HCT116 (cell line): ENCODE measurements around the gene KRTAP5-4. TPM values are rescaled to one million over a fixed set of nuclear protein-coding genes. Genes with fewer than 3 reads are reported as not detected.

Source experiments
- ATAC-seq: fragments of 200-7000 bp; cut with Tn5 transposase; 2 replicates; pipeline ENCODE4 v1.9.1; 2020; ENCODE audit warnings: mild to moderate bottlenecking, moderate library complexity
- BruUV-seq: library from RNA; stranded (reverse); fragments of 400-500 nt; replicated peaks from 2 replicates; lab custom pipeline; 2021; lab: Mats Ljungman, UMichigan
- CTCF ChIA-PET: fragments of 300-600 bp; sonication (Branson Sonifier 250); formaldehyde crosslinking; loops from one replicate; lab custom pipeline; 2021; ENCODE audit warnings: antibody characterized with exemption; lab: Charles Lee
- POLR2A ChIA-PET: fragments of 300-600, 350-600 bp; sonication (Branson Sonifier 250); formaldehyde crosslinking; loops from one replicate; lab custom pipeline; 2021; ENCODE audit warnings: antibody characterized with exemption; lab: Charles Lee
- RAD21 ChIA-PET, 2 experiments: fragments of 300-600 bp; sonication (Branson Sonifier 250); formaldehyde crosslinking; loops; one replicate each; lab custom pipeline; 2023; ENCODE audit warnings: low total read pairs in 2 of 2; ENCODE audit not compliant: uncharacterized antibody in 2 of 2, unreplicated experiment in 2 of 2, low non-redundant PET in 1 of 2; lab: Charles Lee
- DNase-seq: peaks from one replicate; pipeline ENCODE4 v3.0.0-alpha.2; 2010; ENCODE audit warnings: low read depth, low spot score
- H2AFZ ChIP-seq: fragments of 200-600 bp; shearing (Covaris generic), sonication (generic); 2 replicates; pipeline ENCODE4 v1.6.1; 2017; ENCODE audit warnings: low read depth, mixed run types, mixed read lengths, antibody characterized with exemption, low read length; ENCODE audit not compliant: poor library complexity, severe bottlenecking
- H3K27ac ChIP-seq: 2 replicates; pipeline ENCODE4 v1.5.1; 2012; ENCODE audit warnings: low read depth, low read length
- H3K27me3 ChIP-seq: fragments of 200-600 bp; sonication (generic); 2 replicates; pipeline ENCODE4 v1.6.1; 2016; ENCODE audit warnings: mixed run types, low read length, mixed read lengths; ENCODE audit not compliant: insufficient read depth
- H3K36me3 ChIP-seq, 2 experiments: fragments of 200-500 bp in 1 of 2; fragments of 200-600 bp in 1 of 2; sonication (Bioruptor generic) in 1 of 2; sonication (generic) in 1 of 2; 2 replicates each; pipeline versions ENCODE4 v1.5.1 to v1.6.1; 2014 to 2016; ENCODE audit warnings: low read length in 2 of 2, inconsistent platforms in 1 of 2, mixed read lengths in 1 of 2, mixed run types in 1 of 2; ENCODE audit not compliant: insufficient read depth in 2 of 2, control insufficient read depth in 1 of 2
- H3K4me1 ChIP-seq, 2 experiments: fragments of 200-600 bp in 1 of 2; sonication (generic) in 1 of 2; 2 replicates each; pipeline versions ENCODE4 v1.5.1 to v1.6.1; 2012 to 2017; ENCODE audit warnings: low read length in 2 of 2, inconsistent platforms in 1 of 2, mild to moderate bottlenecking in 1 of 2, mixed read lengths in 1 of 2, mixed run types in 1 of 2, moderate library complexity in 1 of 2; ENCODE audit not compliant: insufficient read depth in 2 of 2, control insufficient read depth in 1 of 2
- H3K4me2 ChIP-seq: fragments of 200-600 bp; sonication (generic); 2 replicates; pipeline ENCODE4 v1.6.1; 2017; ENCODE audit warnings: mixed run types, low read length, mixed read lengths
- H3K4me3 ChIP-seq, 2 experiments: fragments of 200-600 bp in 1 of 2; sonication (generic) in 1 of 2; replicated peaks in 1 of 2; 2 replicates each; pipeline ENCODE4 v1.5.1; 2011 to 2016; ENCODE audit warnings: low read length in 2 of 2, control low read depth in 1 of 2, low read depth in 1 of 2, mild to moderate bottlenecking in 1 of 2, mixed read lengths in 1 of 2, mixed run types in 1 of 2
- H3K79me2 ChIP-seq: fragments of 200-600 bp; sonication (generic); 2 replicates; pipeline ENCODE4 v1.6.1; 2017; ENCODE audit warnings: mild to moderate bottlenecking, mixed run types, low read length, moderate library complexity, mixed read lengths; ENCODE audit not compliant: insufficient read depth
- H3K9ac ChIP-seq: fragments of 200-600 bp; sonication (generic); 2 replicates; pipeline ENCODE4 v1.6.1; 2016; ENCODE audit warnings: low read length, mixed read lengths
- H3K9me2 ChIP-seq: fragments of 200-600 bp; sonication (generic), shearing (Covaris generic); 2 replicates; pipeline ENCODE4 v1.6.1; 2017; ENCODE audit warnings: mixed run types, mild to moderate bottlenecking, moderate library complexity; ENCODE audit not compliant: insufficient read depth
- H3K9me3 ChIP-seq, 2 experiments: fragments of 200-500 bp in 1 of 2; fragments of 200-600 bp in 1 of 2; sonication (Bioruptor generic) in 1 of 2; sonication (generic) in 1 of 2; 2 replicates each; pipeline ENCODE4 v1.6.1; 2014 to 2017; ENCODE audit warnings: low read length in 2 of 2, mixed read lengths in 2 of 2, inconsistent platforms in 1 of 2, low read depth in 1 of 2, mild to moderate bottlenecking in 1 of 2, mixed run types in 1 of 2, moderate library complexity in 1 of 2; ENCODE audit not compliant: control insufficient read depth in 1 of 2, insufficient read depth in 1 of 2
- H4K20me1 ChIP-seq: fragments of 200-600 bp; sonication (generic), shearing (Covaris generic); 2 replicates; pipeline ENCODE4 v1.6.1; 2017; ENCODE audit warnings: mixed run types, mild to moderate bottlenecking, moderate library complexity; ENCODE audit not compliant: insufficient read depth
- CBX3 ChIP-seq: IDR thresholded peaks from 2 replicates; pipeline ENCODE4 v1.6.1; 2012; ENCODE audit warnings: low read depth
- CEBPB ChIP-seq: IDR thresholded peaks from 2 replicates; pipeline ENCODE4 v1.6.1; 2012; ENCODE audit warnings: low read depth
- CTCF ChIP-seq, 3 experiments: fragments of 200-600 bp in 1 of 3; sonication (generic) in 1 of 3; IDR thresholded peaks in 2 of 3; conservative IDR thresholded peaks in 1 of 3; 2 replicates each; pipeline ENCODE4 v1.5.1; 2012 to 2017; ENCODE audit warnings: low read depth in 2 of 3, low read length in 2 of 3, antibody characterized with exemption in 1 of 3, borderline replicate concordance in 1 of 3, control low read depth in 1 of 3, mild to moderate bottlenecking in 1 of 3, mixed read lengths in 1 of 3, mixed run types in 1 of 3, moderate library complexity in 1 of 3; ENCODE audit not compliant: insufficient read depth in 1 of 3
- EGR1 ChIP-seq: IDR thresholded peaks from 2 replicates; pipeline ENCODE4 v1.6.1; 2012; ENCODE audit warnings: low read depth
- EZH2 ChIP-seq: fragments of 200-600 bp; sonication (generic); IDR thresholded peaks from 2 replicates; pipeline ENCODE4 v1.6.1; 2017; ENCODE audit warnings: antibody characterized with exemption, mixed run types
- FOSL1 ChIP-seq: IDR thresholded peaks from 2 replicates; pipeline ENCODE4 v1.6.1; 2012; ENCODE audit warnings: low read depth
- JUND ChIP-seq: IDR thresholded peaks from 2 replicates; pipeline ENCODE4 v1.6.1; 2012
- MAX ChIP-seq: IDR thresholded peaks from 2 replicates; pipeline ENCODE4 v1.6.1; 2012
- POLR2AphosphoS5 ChIP-seq: IDR thresholded peaks from 2 replicates; pipeline ENCODE4 v1.6.1; 2011; ENCODE audit warnings: mild to moderate bottlenecking, low read depth, low read length, moderate library complexity
- RAD21 ChIP-seq: IDR thresholded peaks from 2 replicates; pipeline ENCODE4 v1.6.1; 2012; ENCODE audit warnings: low read depth, mild to moderate bottlenecking
- SP1 ChIP-seq: IDR thresholded peaks from 2 replicates; pipeline ENCODE4 v1.6.1; 2012; ENCODE audit warnings: low read depth
- SRF ChIP-seq: IDR thresholded peaks from 2 replicates; pipeline ENCODE4 v1.6.1; 2012; ENCODE audit warnings: low read depth
- TCF7L2 ChIP-seq: IDR thresholded peaks from 2 replicates; pipeline ENCODE4 v1.7.0; 2011; ENCODE audit warnings: borderline replicate concordance, inconsistent platforms; ENCODE audit not compliant: insufficient read depth, insufficient read length; ENCODE audit errors: extremely low read depth
- YY1 ChIP-seq: IDR thresholded peaks from 2 replicates; pipeline ENCODE4 v1.6.1; 2011; ENCODE audit warnings: low read length, low read depth, moderate library complexity, mild to moderate bottlenecking; ENCODE audit not compliant: insufficient replicate concordance; ENCODE audit errors: extremely low read depth
- ZFX ChIP-seq: fragments of 450-650 bp; IDR thresholded peaks from 2 replicates; pipeline ENCODE4 v1.6.1; 2017
- ZNF274 ChIP-seq: fragments of 200-500 bp; sonication (Bioruptor generic); IDR thresholded peaks from 2 replicates; pipeline ENCODE4 v1.6.1; 2014; ENCODE audit warnings: mild to moderate bottlenecking, low read depth, low read length, inconsistent platforms
- intact Hi-C: fragments of 100-400 bp; cut with micrococcal nuclease; formaldehyde crosslinking; loops from 2 replicates; pipeline ENCODE4 v1.10.0; 2022
- total RNA-seq: library from RNA; stranded (reverse); gene quantifications from one replicate; pipeline ENCODE4 v1.2.1, GENCODE V29; 2021; ENCODE audit not compliant: unreplicated experiment
- TF ChIP-seq, protein P1 (sequence below): IDR thresholded peaks from 2 replicates; pipeline ENCODE4 v1.6.1; 2011; ENCODE audit warnings: mild to moderate bottlenecking, low read length, moderate library complexity; ENCODE audit not compliant: insufficient replicate concordance; ENCODE audit errors: extremely low read depth

KRTAP5-4 gene
- total RNA-seq, 1 experiment from 2014 or later = not detected

- TF ChIP-seq, protein P1, sequence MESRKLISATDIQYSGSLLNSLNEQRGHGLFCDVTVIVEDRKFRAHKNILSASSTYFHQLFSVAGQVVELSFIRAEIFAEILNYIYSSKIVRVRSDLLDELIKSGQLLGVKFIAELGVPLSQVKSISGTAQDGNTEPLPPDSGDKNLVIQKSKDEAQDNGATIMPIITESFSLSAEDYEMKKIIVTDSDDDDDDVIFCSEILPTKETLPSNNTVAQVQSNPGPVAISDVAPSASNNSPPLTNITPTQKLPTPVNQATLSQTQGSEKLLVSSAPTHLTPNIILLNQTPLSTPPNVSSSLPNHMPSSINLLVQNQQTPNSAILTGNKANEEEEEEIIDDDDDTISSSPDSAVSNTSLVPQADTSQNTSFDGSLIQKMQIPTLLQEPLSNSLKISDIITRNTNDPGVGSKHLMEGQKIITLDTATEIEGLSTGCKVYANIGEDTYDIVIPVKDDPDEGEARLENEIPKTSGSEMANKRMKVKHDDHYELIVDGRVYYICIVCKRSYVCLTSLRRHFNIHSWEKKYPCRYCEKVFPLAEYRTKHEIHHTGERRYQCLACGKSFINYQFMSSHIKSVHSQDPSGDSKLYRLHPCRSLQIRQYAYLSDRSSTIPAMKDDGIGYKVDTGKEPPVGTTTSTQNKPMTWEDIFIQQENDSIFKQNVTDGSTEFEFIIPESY = no peak
- TF ChIP-seq FOSL1 (no peak), ZFX (no peak), EGR1 (no peak), ZNF274 (no peak), YY1 (no peak), CTCF (IDR thresholded peaks at IDR 0.05 in 2 of 3, conservative IDR thresholded peaks at IDR 0.05 in 1 of 3; ENCODE audit: borderline replicate concordance in 1 of 3, insufficient read depth in 1 of 3, low read depth in 2 of 3, low read length in 2 of 3) (no peak), SP1 (no peak), RAD21 (no peak)
Measured at GRCh38 chr11:1639666-1640065, 17.7 kb upstream of the KRTAP5-4 start (continued).

DNA sequence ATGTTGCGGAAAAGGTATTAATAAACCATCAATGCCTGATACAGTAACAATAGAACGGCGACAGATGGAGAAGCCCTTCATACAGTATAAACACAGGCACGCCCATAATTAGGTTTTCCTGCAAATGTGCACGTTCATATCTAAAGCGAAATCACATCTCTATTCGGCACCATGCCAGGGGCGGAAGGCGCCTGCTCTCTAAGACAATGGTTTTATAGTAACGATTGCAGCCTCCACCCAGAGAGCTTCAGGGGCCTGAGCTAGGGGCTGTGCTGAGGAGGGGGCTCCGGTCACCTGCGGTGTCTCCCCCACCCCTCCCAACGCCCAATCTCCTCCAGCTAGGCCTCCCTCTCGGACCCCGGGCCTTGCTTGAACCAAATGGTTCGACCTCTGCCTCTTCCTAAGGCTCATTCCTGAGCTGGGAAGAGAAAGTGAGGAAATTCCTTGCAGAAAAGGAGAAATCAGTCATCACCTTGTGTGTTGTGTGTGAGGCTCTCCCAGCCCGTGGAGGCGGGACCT is 17.2 kb upstream of the KRTAP5-4 start:
- no peaks in the 10 kb centered on the region for H3K9me3 ChIP-seq
- H3K9ac ChIP-seq = no peak overlapping the region
- no peaks in the 10 kb centered on the region for H3K27me3 ChIP-seq
- CTCF ChIA-PET = interaction anchor here (0.8 to 4.8 kb wide), 7 partner anchors 8 to 513 kb away, joined by 3 to 31 read pairs (median 5); no protein-coding TSS in a partner anchor
- DNase-seq = no peak
- no peaks in the 10 kb centered on the region for H3K36me3 ChIP-seq
- no peak overlapping the region for H3K4me2 ChIP-seq
- no peaks in the 10 kb centered on the region for H4K20me1 ChIP-seq
- BruUV-seq = no TSS peak
- H3K27ac ChIP-seq = no peak overlapping the region
- no peaks in the 10 kb centered on the region for H3K79me2 ChIP-seq
- H2AFZ ChIP-seq = no peak overlapping the region
- TF ChIP-seq JUND (no peak), SP1 (no peak), EZH2 (no peak), CEBPB (no peak), RAD21 (no peak), CTCF (IDR thresholded peaks at IDR 0.05 in 2 of 3, conservative IDR thresholded peaks at IDR 0.05 in 1 of 3; ENCODE audit: borderline replicate concordance in 1 of 3, insufficient read depth in 1 of 3, low read depth in 2 of 3, low read length in 2 of 3) (no peak), CBX3 (no peak), POLR2AphosphoS5 (no peak), SRF (no peak), TCF7L2 (no peak), MAX (no peak), EGR1 (no peak)
- TF ChIP-seq, all 23 proteins: peak for 0
- ChIA-PET POLR2A (no interaction called here), RAD21 (no interaction called here)
- no peak overlapping the region for H3K4me3 ChIP-seq
- intact Hi-C loops = no loop called here
- ATAC-seq = no peak
- H3K9me2 ChIP-seq = no peaks in the 10 kb centered on the region
- H3K4me1 ChIP-seq = peaks cover 0 to 9% of the 10 kb centered on the region in 2 experiments; a peak in 1 of 4 replicates
